Right atrium auricular region (tissue), 2 donors: ENCODE data around the gene CPXM2. TPM values are rescaled to one million over a fixed set of nuclear protein-coding genes. Genes with fewer than 3 reads are reported as not detected.

Experiments
- DNase-seq: peaks from one replicate; pipeline ENCODE4 v3.0.0-alpha.2; 2019; ENCODE audit warnings: low spot score
- H3K27ac ChIP-seq, 2 donors: fragments of 200-600 bp; sonication (generic); 1 replicate in 1 of 2; 2 replicates in 1 of 2; pipeline ENCODE4 v1.5.1; 2016 to 2019
- H3K27me3 ChIP-seq, 2 donors: fragments of 200-600 bp; sonication (generic); one replicate each; pipeline versions ENCODE4 v1.5.1 to v1.6.0; 2017 to 2019
- H3K36me3 ChIP-seq: fragments of 200-600 bp; sonication (generic); one replicate; pipeline ENCODE4 v1.5.1; 2016
- H3K4me1 ChIP-seq, 2 donors: fragments of 200-600 bp; sonication (generic); one replicate each; pipeline versions ENCODE4 v1.5.1 to v1.6.0; 2017 to 2019
- H3K4me3 ChIP-seq, 2 donors: fragments of 200-600 bp; sonication (generic); 1 replicate in 1 of 2; 2 replicates in 1 of 2; pipeline ENCODE4 v1.5.1; 2017 to 2019; ENCODE audit warnings: mild to moderate bottlenecking in 1 of 2, moderate library complexity in 1 of 2
- H3K9me3 ChIP-seq, 2 donors: fragments of 200-600 bp; sonication (generic); one replicate each; pipeline ENCODE4 v1.5.1; 2019
- total RNA-seq, 2 donors: library from RNA; depleted of rRNA; stranded (reverse); fragments of >200 nt; gene quantifications; one replicate each; pipeline ENCODE4 v1.1.0, GENCODE V29; 2016
- TF ChIP-seq, protein P1 (sequence below), 2 donors: fragments of 200-600 bp; sonication (generic); IDR thresholded peaks; one replicate each; pipeline ENCODE4 v1.5.1; 2019; ENCODE audit warnings: antibody characterized with exemption in 2 of 2

The CPXM2 gene
- total RNA-seq, 2 donors from 2014 or later = 8.3 to 8.5 TPM

DNA sequence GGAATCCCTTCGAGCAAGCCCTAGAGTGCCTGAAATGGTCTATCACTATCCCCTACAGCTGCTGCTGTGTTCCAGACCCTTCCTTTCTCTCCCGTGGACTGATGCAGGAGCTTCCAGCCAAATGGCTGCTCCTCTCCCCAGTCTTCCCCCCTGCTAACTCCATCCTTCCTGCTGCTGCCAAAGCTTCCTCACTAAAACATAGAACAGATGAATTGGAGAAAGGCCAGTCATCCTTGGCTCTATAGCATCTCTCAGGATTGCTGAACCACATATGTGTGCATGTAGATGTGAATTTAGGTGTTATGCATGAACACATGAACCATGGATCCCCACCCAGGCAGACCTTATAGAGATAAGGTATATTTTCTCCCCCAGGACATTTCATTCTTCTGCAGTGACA lies 164.8 kb downstream of the CPXM2 start:
- Histone ChIP-seq H3K27ac (no peak overlapping the region), H3K36me3 (no peaks in the 10 kb centered on the region), H3K4me1 (no peaks in the 10 kb centered on the region), H3K9me3 (no peaks in the 10 kb centered on the region), H3K27me3 (no peaks in the 10 kb centered on the region), H3K4me3 (no peak overlapping the region)
- no peak for DNase-seq
- TF ChIP-seq, protein P1, sequence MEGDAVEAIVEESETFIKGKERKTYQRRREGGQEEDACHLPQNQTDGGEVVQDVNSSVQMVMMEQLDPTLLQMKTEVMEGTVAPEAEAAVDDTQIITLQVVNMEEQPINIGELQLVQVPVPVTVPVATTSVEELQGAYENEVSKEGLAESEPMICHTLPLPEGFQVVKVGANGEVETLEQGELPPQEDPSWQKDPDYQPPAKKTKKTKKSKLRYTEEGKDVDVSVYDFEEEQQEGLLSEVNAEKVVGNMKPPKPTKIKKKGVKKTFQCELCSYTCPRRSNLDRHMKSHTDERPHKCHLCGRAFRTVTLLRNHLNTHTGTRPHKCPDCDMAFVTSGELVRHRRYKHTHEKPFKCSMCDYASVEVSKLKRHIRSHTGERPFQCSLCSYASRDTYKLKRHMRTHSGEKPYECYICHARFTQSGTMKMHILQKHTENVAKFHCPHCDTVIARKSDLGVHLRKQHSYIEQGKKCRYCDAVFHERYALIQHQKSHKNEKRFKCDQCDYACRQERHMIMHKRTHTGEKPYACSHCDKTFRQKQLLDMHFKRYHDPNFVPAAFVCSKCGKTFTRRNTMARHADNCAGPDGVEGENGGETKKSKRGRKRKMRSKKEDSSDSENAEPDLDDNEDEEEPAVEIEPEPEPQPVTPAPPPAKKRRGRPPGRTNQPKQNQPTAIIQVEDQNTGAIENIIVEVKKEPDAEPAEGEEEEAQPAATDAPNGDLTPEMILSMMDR (IDR thresholded peaks at IDR 0.05) = no peak

DNA sequence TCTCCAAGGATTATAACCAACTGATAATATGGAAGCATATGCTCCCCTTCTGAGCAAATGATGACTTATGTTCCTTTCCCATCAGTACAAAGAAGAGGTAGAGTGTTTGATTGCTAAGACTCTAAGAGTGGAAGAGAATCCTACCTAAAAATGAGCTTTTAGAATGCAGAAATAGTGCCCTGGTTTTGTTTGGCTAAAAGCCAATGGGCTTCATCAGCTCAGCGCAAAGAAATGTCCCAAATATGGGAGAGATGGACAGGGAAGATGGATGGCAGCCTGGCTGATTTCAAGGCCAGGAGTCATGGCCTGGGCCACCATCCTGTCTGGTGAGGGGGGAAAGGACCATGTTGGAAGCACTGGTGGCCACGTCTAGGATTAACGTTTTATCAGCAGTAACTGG lies 165.2 kb downstream of the CPXM2 start:
- Histone ChIP-seq H3K9me3 (no peaks in the 10 kb centered on the region), H3K27me3 (no peaks in the 10 kb centered on the region)

DNA sequence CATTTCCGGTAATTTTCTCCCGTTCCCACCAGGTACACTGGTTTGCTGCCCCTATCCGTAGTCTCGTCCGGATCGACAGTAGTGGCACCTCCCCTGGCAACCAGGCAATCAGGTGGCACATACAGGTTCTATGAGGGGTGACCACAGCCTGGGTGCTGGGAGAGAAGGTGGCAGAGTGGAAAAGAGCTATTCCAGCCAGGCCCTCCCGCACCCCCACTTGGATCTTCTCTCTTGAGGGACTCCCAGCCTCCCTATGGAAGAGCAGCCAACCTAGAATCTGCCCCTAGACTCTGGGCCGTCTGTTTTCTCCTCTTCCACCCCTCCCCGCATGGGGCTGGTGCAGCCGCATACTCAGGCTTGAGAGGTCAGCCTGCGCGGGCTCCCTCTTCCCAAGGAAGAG lies 166.9 kb downstream of the CPXM2 start:
- peak; percentile 38 for DNase-seq
- Histone ChIP-seq H3K4me1 (no peaks in the 10 kb centered on the region), H3K27ac (no peak overlapping the region), H3K36me3 (no peaks in the 10 kb centered on the region), H3K27me3 (no peaks in the 10 kb centered on the region), H3K4me3 (no peak overlapping the region), H3K9me3 (no peaks in the 10 kb centered on the region)
- TF ChIP-seq, protein P1 (IDR thresholded peaks at IDR 0.05) = no peak

More for the DNA sequence above, 165.2 kb downstream of the CPXM2 start:
- Histone ChIP-seq H3K4me3 (no peak overlapping the region), H3K27ac (no peak overlapping the region), H3K4me1 (no peaks in the 10 kb centered on the region), H3K36me3 (no peaks in the 10 kb centered on the region)
- TF ChIP-seq, protein P1 (IDR thresholded peaks at IDR 0.05) = no peak
- DNase-seq = no peak

DNA sequence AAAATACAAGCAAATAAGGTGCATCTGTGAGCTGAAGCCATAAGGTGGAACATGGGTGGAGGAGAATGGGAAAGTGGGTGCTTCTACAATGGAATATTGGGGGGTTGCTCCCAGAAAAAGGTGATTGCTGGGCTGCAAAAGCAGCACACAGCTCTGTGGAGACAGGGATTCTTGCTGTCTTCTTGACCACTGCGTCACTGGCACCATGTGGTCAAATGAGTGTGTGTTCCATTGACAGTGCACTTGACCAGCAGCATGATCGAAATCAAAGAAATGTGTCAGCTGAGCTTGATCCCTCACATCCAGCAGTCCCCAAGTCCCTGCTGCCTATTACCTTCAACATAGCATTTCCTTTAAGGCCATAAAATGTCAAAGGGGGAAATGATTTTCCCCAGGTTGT lies 169.3 kb downstream of the CPXM2 start:
- no peaks in the 10 kb centered on the region for H3K36me3 ChIP-seq
- TF ChIP-seq, protein P1 (IDR thresholded peaks at IDR 0.05) = no peak
- no peaks in the 10 kb centered on the region for H3K27me3 ChIP-seq
- no peaks in the 10 kb centered on the region for H3K9me3 ChIP-seq
- H3K27ac ChIP-seq = no peak overlapping the region
- no peaks in the 10 kb centered on the region for H3K4me1 ChIP-seq
- DNase-seq = no peak
- no peak overlapping the region for H3K4me3 ChIP-seq

DNA sequence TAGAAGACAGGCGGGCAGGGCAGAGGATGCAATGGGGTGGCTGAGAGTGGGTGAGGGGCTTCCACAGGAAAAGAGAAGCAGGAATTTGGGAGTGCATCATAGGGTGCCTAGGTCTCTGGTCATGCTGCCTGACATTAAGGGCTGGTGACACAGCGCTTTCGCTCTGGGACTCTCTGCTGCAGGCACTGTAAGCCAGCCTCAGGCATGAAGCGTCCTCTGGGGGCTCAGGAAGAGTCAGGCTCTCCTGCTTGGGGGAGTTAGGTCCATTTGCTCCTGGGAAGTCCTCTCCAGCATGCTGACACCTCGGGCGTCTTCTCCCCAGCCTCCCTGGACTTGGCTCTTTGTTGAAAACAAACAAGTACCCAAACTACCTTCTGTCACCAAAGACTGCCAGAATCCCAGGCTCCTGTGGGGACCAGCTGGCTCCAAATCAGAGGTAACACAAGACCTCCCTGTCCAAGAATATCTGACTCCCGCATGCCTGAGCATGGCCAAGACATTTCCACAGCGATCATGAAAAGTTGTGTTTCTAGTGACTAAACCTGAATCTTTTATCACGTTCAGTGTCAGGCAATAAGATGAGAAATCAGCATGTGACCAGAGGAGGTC lies 170.1 kb downstream of the CPXM2 start:
- Histone ChIP-seq H3K27me3 (no peaks in the 10 kb centered on the region), H3K36me3 (no peaks in the 10 kb centered on the region), H3K4me1 (no peaks in the 10 kb centered on the region), H3K9me3 (no peaks in the 10 kb centered on the region), H3K27ac (no peak overlapping the region), H3K4me3 (no peak overlapping the region)
- TF ChIP-seq, protein P1 (IDR thresholded peaks at IDR 0.05) = no peak
- DNase-seq = no peak

DNA sequence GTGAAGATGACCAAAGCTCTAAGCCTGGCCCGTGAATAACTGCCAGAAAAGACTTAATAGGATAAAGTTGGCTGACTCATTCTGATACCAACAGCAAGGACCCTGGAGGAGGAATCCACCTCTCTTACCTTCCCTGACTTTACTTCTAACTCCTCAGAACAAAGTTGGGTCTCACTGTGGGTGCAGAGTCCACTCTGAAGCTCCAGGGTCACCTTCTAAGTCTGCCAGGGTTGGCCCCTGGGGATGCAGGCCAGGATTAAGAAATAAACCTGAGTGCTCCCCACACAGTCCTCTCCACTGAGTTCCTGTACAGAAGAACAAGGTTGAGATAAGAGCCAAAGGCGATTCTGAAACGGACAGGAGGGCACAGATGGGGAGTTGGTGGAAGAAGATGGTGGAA lies 171.1 kb downstream of the CPXM2 start:
- no peaks in the 10 kb centered on the region for H3K4me1 ChIP-seq
- H3K36me3 ChIP-seq = no peaks in the 10 kb centered on the region
- no peak overlapping the region for H3K27ac ChIP-seq
- H3K27me3 ChIP-seq = no peaks in the 10 kb centered on the region
- H3K4me3 ChIP-seq = no peak overlapping the region
- no peak for DNase-seq
- TF ChIP-seq, protein P1 (IDR thresholded peaks at IDR 0.05) = no peak
- no peaks in the 10 kb centered on the region for H3K9me3 ChIP-seq
